HUES48 (cell line): ENCODE measurements around the gene C16orf86.
"Not testable (repeated sequence)": the region's sequence is repeated elsewhere in the genome, so short reads cannot be mapped to it uniquely, and the experiment has no call there.

Experiments
- H3K27ac ChIP-seq: one replicate; pipeline ENCODE4 v1.7.0; 2013; ENCODE audit warnings: low read depth, low read length, inconsistent platforms
- H3K27me3 ChIP-seq: 2 replicates; pipeline ENCODE4 v1.6.1; 2013; ENCODE audit warnings: mild to moderate bottlenecking, low read length; ENCODE audit not compliant: control insufficient read depth, insufficient read depth
- H3K36me3 ChIP-seq: 2 replicates; pipeline ENCODE4 v1.6.1; 2013; ENCODE audit warnings: low read length; ENCODE audit not compliant: control insufficient read depth, insufficient read depth
- H3K4me1 ChIP-seq: 2 replicates; pipeline ENCODE4 v1.6.1; 2013; ENCODE audit warnings: mild to moderate bottlenecking, low read length; ENCODE audit not compliant: control insufficient read depth, insufficient read depth
- H3K4me3 ChIP-seq: 2 replicates; pipeline ENCODE4 v1.5.1; 2013; ENCODE audit warnings: mild to moderate bottlenecking, low read depth, low read length
- H3K9ac ChIP-seq: 2 replicates; pipeline ENCODE4 v1.6.1; 2013; ENCODE audit warnings: mild to moderate bottlenecking, low read depth, low read length, moderate library complexity
- H3K9me3 ChIP-seq: 2 replicates; pipeline ENCODE4 v1.6.1; 2013; ENCODE audit warnings: low read length; ENCODE audit not compliant: control insufficient read depth, insufficient read depth

C16orf86 gene

GRCh38 chr16:67677712-67678111, 11.1 kb downstream of the C16orf86 start:
- H3K9ac ChIP-seq: no peak overlapping the region
- no peaks in the 10 kb centered on the region for H3K4me1 ChIP-seq
- peaks cover 14% of the 10 kb centered on the region; the same call in 1 of the 2 replicates for H3K36me3 ChIP-seq
- no peak overlapping the region for H3K4me3 ChIP-seq
- H3K27me3 ChIP-seq: no peaks in the 10 kb centered on the region
- no peak overlapping the region for H3K27ac ChIP-seq
- H3K9me3 ChIP-seq: no peaks in the 10 kb centered on the region

DNA sequence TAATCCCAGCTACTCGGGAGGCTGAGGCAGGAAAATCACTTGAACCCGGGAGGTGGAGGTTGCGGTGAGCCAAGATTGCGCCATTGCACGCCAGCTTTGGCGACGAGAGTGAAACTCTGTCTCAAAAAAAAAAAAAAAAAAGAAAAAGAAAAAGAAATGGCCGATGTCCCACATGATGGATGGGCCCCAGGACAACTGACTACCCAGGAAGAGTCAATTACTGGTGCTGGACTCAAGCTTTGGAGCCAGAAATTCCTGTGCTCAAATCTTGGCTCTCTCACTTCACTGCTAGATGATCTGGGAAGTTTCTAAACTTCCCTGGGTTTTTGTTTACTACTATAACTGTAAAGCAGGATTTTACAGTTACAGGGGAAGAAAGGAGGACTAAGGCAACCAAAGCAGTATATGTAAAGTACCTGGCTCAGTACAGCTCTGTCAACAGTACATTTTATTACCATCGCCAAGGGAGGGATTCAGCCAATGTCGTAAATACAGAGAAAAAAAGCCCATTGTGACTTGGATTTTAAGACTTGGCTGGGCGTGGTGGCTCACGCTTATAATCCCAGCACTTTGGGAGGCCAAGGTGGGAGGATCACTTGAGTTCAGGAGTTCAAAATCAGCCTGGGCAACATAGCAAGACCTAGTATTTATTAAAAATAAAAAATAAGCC, 11.9 kb downstream of the C16orf86 start:
- no peaks in the 10 kb centered on the region for H3K27me3 ChIP-seq
- H3K36me3 ChIP-seq: peaks cover 21% of the 10 kb centered on the region
- H3K9me3 ChIP-seq: no peaks in the 10 kb centered on the region
- H3K4me1 ChIP-seq: no peaks in the 10 kb centered on the region
- H3K4me3 ChIP-seq: no peak overlapping the region
- H3K27ac ChIP-seq: no peak overlapping the region
- no peak overlapping the region for H3K9ac ChIP-seq

GRCh38 chr16:67679935-67680897, 13.6 kb downstream of the C16orf86 start:
- H3K27me3 ChIP-seq: no peaks in the 10 kb centered on the region
- no peak overlapping the region for H3K9ac ChIP-seq
- no peaks in the 10 kb centered on the region for H3K4me1 ChIP-seq
- no peak overlapping the region for H3K4me3 ChIP-seq
- no peak overlapping the region for H3K27ac ChIP-seq
- peaks cover 33% of the 10 kb centered on the region for H3K36me3 ChIP-seq
- no peaks in the 10 kb centered on the region for H3K9me3 ChIP-seq

GRCh38 chr16:67683767-67684166, 17.2 kb downstream of the C16orf86 start:
- Histone ChIP-seq H3K27ac (no peak overlapping the region), H3K9me3 (no peaks in the 10 kb centered on the region), H3K4me1 (no peaks in the 10 kb centered on the region), H3K4me3 (no peak overlapping the region), H3K27me3 (no peaks in the 10 kb centered on the region), H3K9ac (no peak overlapping the region), H3K36me3 (peaks cover 38% of the 10 kb centered on the region)

DNA sequence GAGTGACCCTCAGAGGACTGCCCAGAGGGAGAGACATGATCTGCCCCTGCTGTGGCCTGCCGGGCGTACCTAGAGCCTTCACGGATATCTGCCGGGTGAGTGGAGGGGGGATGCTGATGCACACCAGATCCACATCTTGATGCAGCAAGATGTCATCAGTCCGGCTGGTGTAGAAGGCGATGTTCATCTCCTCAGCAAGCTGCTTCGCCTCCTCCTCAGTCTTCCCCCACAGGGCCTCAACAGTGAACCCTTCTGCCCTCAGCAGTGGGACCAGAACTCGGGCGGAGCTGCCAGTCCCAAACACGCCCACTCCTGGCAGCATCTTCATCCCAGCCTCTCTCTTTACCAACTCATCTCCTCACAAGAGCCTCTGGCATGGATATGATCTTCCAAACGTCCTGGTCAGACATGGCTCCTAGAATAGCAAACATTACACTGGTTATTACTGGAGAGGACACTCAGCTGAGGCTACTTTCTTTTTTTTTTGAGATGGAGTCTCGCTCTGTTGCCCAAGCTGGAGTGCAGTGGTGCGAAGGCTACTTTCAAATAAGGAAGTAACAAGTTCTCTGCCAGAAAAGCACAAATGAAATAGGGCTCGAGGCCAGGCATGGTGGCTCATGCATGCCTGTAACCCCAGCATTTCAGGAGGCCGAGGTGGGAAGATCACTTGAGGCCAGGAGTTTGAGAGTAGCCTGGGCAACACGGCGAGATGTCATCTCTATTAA, 18.9 kb downstream of the C16orf86 start:
- Histone ChIP-seq H3K4me1 (no peaks in the 10 kb centered on the region), H3K27ac (no peak overlapping the region), H3K27me3 (no peaks in the 10 kb centered on the region), H3K9ac (no peak overlapping the region), H3K9me3 (no peaks in the 10 kb centered on the region), H3K4me3 (no peak overlapping the region), H3K36me3 (peaks cover 38% of the 10 kb centered on the region)

GRCh38 chr16:67693517-67694285, 27.1 kb downstream of the C16orf86 start:
- not testable (repeated sequence) for H3K27me3 ChIP-seq

GRCh38 chr16:67694611-67695010, 28.0 kb downstream of the C16orf86 start:
- Histone ChIP-seq H3K27me3 (no peaks in the 10 kb centered on the region), H3K4me3 (no peak overlapping the region), H3K9ac (no peak overlapping the region), H3K36me3 (no peaks in the 10 kb centered on the region), H3K4me1 (no peaks in the 10 kb centered on the region), H3K27ac (no peak overlapping the region), H3K9me3 (no peaks in the 10 kb centered on the region)

More at GRCh38 chr16:67693517-67694285, 27.1 kb downstream of the C16orf86 start:
- H3K9me3 ChIP-seq, H3K9ac ChIP-seq, H3K4me1 ChIP-seq, H3K4me3 ChIP-seq, H3K36me3 ChIP-seq, H3K27ac ChIP-seq: not testable (repeated sequence)

DNA sequence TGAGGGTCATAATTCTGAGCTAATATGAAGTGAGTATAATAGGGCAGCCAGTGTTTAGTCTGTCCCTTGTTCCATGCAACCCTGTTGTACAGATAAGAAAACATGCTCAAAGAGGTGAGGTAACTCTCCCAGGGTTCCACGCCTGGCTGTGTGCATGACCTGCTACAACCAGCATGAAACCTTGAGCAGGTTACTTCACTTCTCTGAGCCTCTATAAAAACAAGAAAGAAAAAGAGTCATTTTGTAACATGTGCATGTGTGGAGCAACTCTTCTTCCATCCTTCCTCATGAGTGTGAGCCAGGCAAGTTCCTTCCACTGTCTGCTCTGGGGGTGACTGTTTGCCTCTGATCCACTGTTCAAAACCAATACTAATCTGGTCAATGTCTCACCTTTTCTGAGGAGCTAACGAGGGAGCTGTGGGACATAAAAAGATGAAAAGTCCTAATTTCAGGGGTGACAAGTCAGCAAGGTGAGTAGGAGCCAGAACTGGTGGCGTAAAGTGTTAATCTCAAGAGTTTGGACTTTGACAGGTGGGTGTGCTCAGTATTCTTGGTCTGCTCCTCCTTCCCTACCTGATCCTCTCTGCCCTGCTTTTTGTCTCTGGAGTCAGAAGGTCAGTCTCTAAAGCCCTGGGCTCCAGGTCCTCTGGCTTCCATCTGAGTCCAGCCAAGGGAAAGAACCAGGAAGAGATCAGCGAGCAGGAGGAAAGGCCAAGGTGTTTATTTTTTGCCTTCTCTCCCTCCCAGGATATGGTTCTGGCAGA, 31.0 kb downstream of the C16orf86 start:
- H3K36me3 ChIP-seq: no peaks in the 10 kb centered on the region
- H3K9me3 ChIP-seq: no peaks in the 10 kb centered on the region
- H3K27ac ChIP-seq: no peak overlapping the region
- no peaks in the 10 kb centered on the region for H3K4me1 ChIP-seq
- H3K4me3 ChIP-seq: no peak overlapping the region
- no peak overlapping the region for H3K9ac ChIP-seq
- no peaks in the 10 kb centered on the region for H3K27me3 ChIP-seq

DNA sequence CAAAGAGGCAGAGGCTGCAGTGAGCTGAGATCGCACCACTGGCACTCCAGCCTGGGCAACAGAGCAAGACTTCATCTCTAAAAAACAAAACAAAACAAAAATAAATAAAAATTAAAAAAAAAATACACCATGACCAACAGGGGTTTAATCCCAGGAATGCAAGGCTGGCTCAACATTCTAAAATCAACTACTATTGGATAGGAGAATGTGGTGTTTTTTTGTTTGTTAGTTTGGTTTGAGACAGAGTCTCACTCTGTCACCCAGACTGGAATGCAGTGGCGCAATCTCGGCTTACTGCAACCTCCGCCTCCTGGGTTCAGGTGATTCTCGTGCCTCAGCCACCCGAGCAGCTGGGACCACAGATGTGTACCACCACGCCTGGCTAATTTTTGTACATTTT, 32.7 kb downstream of the C16orf86 start:
- Histone ChIP-seq H3K27me3 (no peaks in the 10 kb centered on the region), H3K27ac (no peak overlapping the region), H3K9ac (no peak overlapping the region), H3K9me3 (no peaks in the 10 kb centered on the region), H3K4me1 (no peaks in the 10 kb centered on the region), H3K36me3 (no peaks in the 10 kb centered on the region), H3K4me3 (no peak overlapping the region)

DNA sequence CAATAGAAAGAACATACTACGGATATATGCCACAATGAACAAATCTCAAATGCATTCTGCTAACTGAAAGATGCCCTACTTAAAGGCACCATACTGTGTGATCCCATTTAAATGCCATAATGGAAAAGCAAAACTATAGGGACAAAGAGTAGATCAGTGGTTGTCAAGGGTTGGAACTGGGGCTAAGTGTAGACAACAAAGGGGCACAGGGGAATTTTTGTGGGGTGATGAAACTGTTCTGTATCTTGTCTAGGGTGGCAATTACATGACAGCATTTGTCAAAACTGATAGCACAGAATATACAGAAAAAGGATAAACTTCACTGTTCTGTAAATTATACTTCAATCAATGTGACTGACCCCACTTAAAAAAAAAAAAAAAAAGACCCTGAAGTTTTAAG, 34.8 kb downstream of the C16orf86 start:
- Histone ChIP-seq H3K4me3 (no peak overlapping the region), H3K27ac (no peak overlapping the region), H3K36me3 (no peaks in the 10 kb centered on the region), H3K27me3 (no peaks in the 10 kb centered on the region), H3K9ac (no peak overlapping the region), H3K4me1 (no peaks in the 10 kb centered on the region), H3K9me3 (no peaks in the 10 kb centered on the region)
